SK-N-SH treated with all-trans-retinoic acid at 6 μM for 48 hours (cell line): Measurements from ENCODE around the gene CLVS2.

Source experiments
- CSRNP3 ChIP-seq: fragments of 250-450 bp; sonication (Bioruptor Pico); IDR thresholded peaks from 2 replicates; pipeline ENCODE4 v1.5.1; 2021; ENCODE audit warnings: mild to moderate bottlenecking, moderate library complexity
- ESRRG ChIP-seq: fragments of 250-450 bp; sonication (Bioruptor Pico); IDR thresholded peaks from 2 replicates; pipeline ENCODE4 v1.6.1; 2021; ENCODE audit warnings: mild to moderate bottlenecking
- ZFP3 ChIP-seq: fragments of 250-450 bp; sonication (Bioruptor Pico); IDR thresholded peaks from 2 replicates; pipeline ENCODE4 v1.5.0; 2020; ENCODE audit warnings: mild to moderate bottlenecking, moderate library complexity
- ZNF565 ChIP-seq: fragments of 450-650 bp; formaldehyde crosslinking; conservative IDR thresholded peaks from 2 replicates; pipeline ENCODE4 v1.5.0; 2020; ENCODE audit warnings: low read depth, mild to moderate bottlenecking, moderate library complexity
- ZNF70 ChIP-seq: fragments of 450-650 bp; formaldehyde crosslinking; IDR thresholded peaks from 2 replicates; pipeline ENCODE4 v1.5.0; 2020; ENCODE audit warnings: mild to moderate bottlenecking, moderate library complexity

GRCh38 chr6:123118811-123119210, 122.8 kb downstream of the CLVS2 start:
- no peak for TF ChIP-seq ZFP3 (CRISPR knock-in tag)
- TF ChIP-seq ESRRG = no peak
- TF ChIP-seq ZNF565 (CRISPR knock-in tag) = no peak
- no peak for TF ChIP-seq CSRNP3 (CRISPR knock-in tag)
- TF ChIP-seq ZNF70 (CRISPR knock-in tag) = no peak
